Measurements from ENCODE around the gene OLFM2. TPM values are rescaled to one million over a fixed set of nuclear protein-coding genes. Genes with fewer than 3 reads are reported as not detected.

Gene OLFM2
- total and polyA plus RNA-seq, 4 donors = 0.49 to 28.9 (median 2.3) TPM

- H3K4me3 ChIP-seq (ENCODE audit: low read depth in 1 of 3, low read length in 3 of 3) = no peak overlapping the region
- H3K36me3 ChIP-seq (ENCODE audit: control insufficient read depth in 4 of 4, insufficient read depth in 3 of 4, low read depth in 1 of 4, low read length in 3 of 4) = peaks cover 0 to 9% (median 0%) of the 10 kb centered on the region in 4 donors
- H3K9ac ChIP-seq (ENCODE audit: low read depth in 1 of 2, low read length in 2 of 2) = no peak overlapping the region
- H3K27ac ChIP-seq (ENCODE audit: low read depth in 1 of 2, low read length in 2 of 2) = no peak overlapping the region
- 89% methylated on average over 6 of the region's 6 CpGs for WGBS
- TF ChIP-seq GABPA (IDR thresholded peaks at IDR 0.05 in 1 of 2, conservative IDR thresholded peaks at IDR 0.05 in 1 of 2) (no peak), TAF1 (conservative IDR thresholded peaks at IDR 0.05) (no peak), SP1 (IDR thresholded peaks at IDR 0.05) (no peak), YY1 (IDR thresholded peaks at IDR 0.05) (no peak), EGR1 (IDR thresholded peaks at IDR 0.05; ENCODE audit: low read depth in 2 of 2) (no peak), HNF4G (IDR thresholded peaks at IDR 0.05) (no peak)
- no peaks in the 10 kb centered on the region for H3K9me3 ChIP-seq (ENCODE audit: control insufficient read depth in 4 of 4, low read length in 3 of 4)
- no peak for DNase-seq (ENCODE audit: low spot score)
- no peaks in the 10 kb centered on the region for H3K27me3 ChIP-seq (ENCODE audit: control insufficient read depth in 4 of 4, insufficient read depth in 4 of 4, low read length in 3 of 4)
- peaks cover 0 to 3% (median 0%) of the 10 kb centered on the region in 4 donors for H3K4me1 ChIP-seq (ENCODE audit: control insufficient read depth in 4 of 4, insufficient read depth in 4 of 4, low read length in 3 of 4)
Observed at GRCh38 chr19:9972103-9972502, 35.8 kb upstream of the OLFM2 start.

GRCh38 chr19:9971166-9971897, 35.0 kb upstream of the OLFM2 start:
- Histone ChIP-seq H3K27ac (ENCODE audit: low read depth in 1 of 2, low read length in 2 of 2) (no peak overlapping the region), H3K9me3 (ENCODE audit: control insufficient read depth in 4 of 4, low read length in 3 of 4) (no peaks in the 10 kb centered on the region), H3K4me1 (ENCODE audit: control insufficient read depth in 4 of 4, insufficient read depth in 4 of 4, low read length in 3 of 4) (peaks cover 0 to 3% (median 0%) of the 10 kb centered on the region in 4 donors), H3K9ac (ENCODE audit: low read depth in 1 of 2, low read length in 2 of 2) (no peak overlapping the region), H3K36me3 (ENCODE audit: control insufficient read depth in 4 of 4, insufficient read depth in 3 of 4, low read depth in 1 of 4, low read length in 3 of 4) (peaks cover 0 to 9% (median 0%) of the 10 kb centered on the region in 4 donors), H3K27me3 (ENCODE audit: control insufficient read depth in 4 of 4, insufficient read depth in 4 of 4, low read length in 3 of 4) (no peaks in the 10 kb centered on the region), H3K4me3 (ENCODE audit: low read depth in 1 of 3, low read length in 3 of 3) (no peak overlapping the region)
- no peak for DNase-seq (ENCODE audit: low spot score)
- TF ChIP-seq FOXA2 (IDR thresholded peaks at IDR 0.05) (no peak), ZBTB33 (IDR thresholded peaks at IDR 0.05) (no peak)
- WGBS = 78% methylated on average over 15 of the region's 15 CpGs

- WGBS = 84% methylated on average over 8 of the region's 8 CpGs
- no peak for DNase-seq (ENCODE audit: low spot score)
- no peak overlapping the region for H3K27ac ChIP-seq (ENCODE audit: low read depth in 1 of 2, low read length in 2 of 2)
- TF ChIP-seq NR2F2 (IDR thresholded peaks at IDR 0.05) (no peak), FOXA2 (IDR thresholded peaks at IDR 0.05) (no peak), HNF4G (IDR thresholded peaks at IDR 0.05) (no peak), SP1 (IDR thresholded peaks at IDR 0.05) (no peak), ZBTB33 (IDR thresholded peaks at IDR 0.05) (no peak), EGR1 (IDR thresholded peaks at IDR 0.05; ENCODE audit: low read depth in 2 of 2) (no peak), REST (IDR thresholded peaks at IDR 0.05) (no peak), CTCF (IDR thresholded peaks at IDR 0.05; ENCODE audit: low read depth, low read length, missing input control) (no peak), JUND (IDR thresholded peaks at IDR 0.05) (no peak), GABPA (IDR thresholded peaks at IDR 0.05 in 1 of 2, conservative IDR thresholded peaks at IDR 0.05 in 1 of 2) (no peak), TAF1 (conservative IDR thresholded peaks at IDR 0.05) (no peak), HNF4A (conservative IDR thresholded peaks at IDR 0.05) (no peak), MAX (IDR thresholded peaks at IDR 0.05) (no peak), FOXA1 (IDR thresholded peaks at IDR 0.05) (no peak), RXRA (IDR thresholded peaks at IDR 0.05) (no peak), RAD21 (IDR thresholded peaks at IDR 0.05) (no peak), YY1 (IDR thresholded peaks at IDR 0.05) (no peak)
Observed at GRCh38 chr19:9970481-9970880, 34.2 kb upstream of the OLFM2 start.

More at GRCh38 chr19:9970481-9970880, 34.2 kb upstream of the OLFM2 start:
- H3K9me3 ChIP-seq (ENCODE audit: control insufficient read depth in 4 of 4, low read length in 3 of 4) = no peaks in the 10 kb centered on the region
- no peak overlapping the region for H3K9ac ChIP-seq (ENCODE audit: low read depth in 1 of 2, low read length in 2 of 2)
- no peak overlapping the region for H3K4me3 ChIP-seq (ENCODE audit: low read depth in 1 of 3, low read length in 3 of 3)
- H3K27me3 ChIP-seq (ENCODE audit: control insufficient read depth in 4 of 4, insufficient read depth in 4 of 4, low read length in 3 of 4) = no peaks in the 10 kb centered on the region
- H3K4me1 ChIP-seq (ENCODE audit: control insufficient read depth in 4 of 4, insufficient read depth in 4 of 4, low read length in 3 of 4) = peaks cover 0 to 3% (median 0%) of the 10 kb centered on the region in 4 donors
- peaks cover 0 to 7% (median 0%) of the 10 kb centered on the region in 4 donors for H3K36me3 ChIP-seq (ENCODE audit: control insufficient read depth in 4 of 4, insufficient read depth in 3 of 4, low read depth in 1 of 4, low read length in 3 of 4)
